HepG2 (cell line): ENCODE measurements around the gene DPP8.

Experiments used
- DDIT3 ChIP-seq: sonication (generic); formaldehyde crosslinking; IDR thresholded peaks from 2 replicates; pipeline ENCODE4 v1.4.0; 2020; ENCODE audit warnings: mild to moderate bottlenecking, missing genetic modification reagents
- EZH2 ChIP-seq: conservative IDR thresholded peaks from 2 replicates; pipeline ENCODE4 v1.6.1; 2012; ENCODE audit warnings: mild to moderate bottlenecking, low read depth, low read length, moderate library complexity
- GTF2F1 ChIP-seq: fragments of 150-350 bp; IDR thresholded peaks from 2 replicates; pipeline ENCODE4 v1.6.1; 2014; ENCODE audit warnings: low read length
- HDAC2 ChIP-seq: sonication (generic); formaldehyde crosslinking; IDR thresholded peaks from 2 replicates; pipeline ENCODE4 v1.4.0; 2020; ENCODE audit warnings: missing genetic modification reagents
- HMGXB4 ChIP-seq, 2 experiments: sonication (generic) in 1 of 2; formaldehyde crosslinking in 1 of 2; IDR thresholded peaks; 2 replicates each; pipeline versions ENCODE4 v1.4.0 to v1.6.1; 2018 to 2020; ENCODE audit warnings: missing genetic modification reagents in 2 of 2, borderline replicate concordance in 1 of 2, low read depth in 1 of 2, mild to moderate bottlenecking in 1 of 2, missing biosample characterization in 1 of 2
- HNF4A ChIP-seq: sonication (generic); formaldehyde crosslinking; IDR thresholded peaks from 2 replicates; pipeline ENCODE4 v1.4.0; 2020; ENCODE audit warnings: missing genetic modification reagents
- NFRKB ChIP-seq: fragments of 450-650 bp; IDR thresholded peaks from 2 replicates; pipeline ENCODE4 v1.6.1; 2017
- PHF8 ChIP-seq: sonication (generic); formaldehyde crosslinking; IDR thresholded peaks from 2 replicates; pipeline ENCODE4 v1.5.0; 2020; ENCODE audit warnings: missing genetic modification reagents
- SETDB1 ChIP-seq: sonication (generic); formaldehyde crosslinking; IDR thresholded peaks from 2 replicates; pipeline ENCODE4 v1.5.1; 2020; ENCODE audit warnings: missing genetic modification reagents, mild to moderate bottlenecking, borderline replicate concordance
- SMC3 ChIP-seq: IDR thresholded peaks from 2 replicates; pipeline ENCODE4 v1.6.1; 2011; ENCODE audit warnings: low read length, improper control_type of control experiment
- ZFP91 ChIP-seq: sonication (generic); formaldehyde crosslinking; IDR thresholded peaks from 2 replicates; pipeline ENCODE4 v1.9.0; 2022; ENCODE audit warnings: missing genetic modification reagents, mild to moderate bottlenecking, borderline replicate concordance
- ZNF44 ChIP-seq: sonication (generic); formaldehyde crosslinking; IDR thresholded peaks from 2 replicates; pipeline ENCODE4 v1.5.1; 2020; ENCODE audit warnings: mild to moderate bottlenecking, missing genetic modification reagents
- ZNF770 ChIP-seq: sonication (generic); formaldehyde crosslinking; IDR thresholded peaks from 2 replicates; pipeline ENCODE4 v1.5.0; 2020; ENCODE audit warnings: mild to moderate bottlenecking, missing genetic modification reagents

GRCh38 chr15:65516997-65517865, at the start of gene DPP8:
- TF ChIP-seq HNF4A (peak; percentile 28; the same call in 1 of the 2 replicates), NFRKB (no peak), ZNF44 (CRISPR knock-in tag) (no peak; the same call in 1 of the 2 replicates), ZFP91 (CRISPR knock-in tag) (peak; percentile 96), SMC3 (no peak), DDIT3 (CRISPR knock-in tag) (no peak), GTF2F1 (no peak), SETDB1 (CRISPR knock-in tag) (no peak), PHF8 (CRISPR knock-in tag) (peak; percentile 100), HDAC2 (CRISPR knock-in tag) (peak; percentile 80), EZH2 (no peak), ZNF770 (CRISPR knock-in tag) (peak; percentile 33; the same call in 1 of the 2 replicates), HMGXB4 (CRISPR knock-in tag; IDR thresholded peaks at IDR 0.05; ENCODE audit: borderline replicate concordance in 1 of 2, low read depth in 1 of 2) (peak; percentile 97 to 98)
